ENCODE measurements around the gene POMT1. TPM values are rescaled to one million over a fixed set of nuclear protein-coding genes. Genes with fewer than 3 reads are reported as not detected.

POMT1 gene
- total and polyA plus RNA-seq, 2 experiments from 2014 or later = 20.2 to 32.4 TPM

DNA sequence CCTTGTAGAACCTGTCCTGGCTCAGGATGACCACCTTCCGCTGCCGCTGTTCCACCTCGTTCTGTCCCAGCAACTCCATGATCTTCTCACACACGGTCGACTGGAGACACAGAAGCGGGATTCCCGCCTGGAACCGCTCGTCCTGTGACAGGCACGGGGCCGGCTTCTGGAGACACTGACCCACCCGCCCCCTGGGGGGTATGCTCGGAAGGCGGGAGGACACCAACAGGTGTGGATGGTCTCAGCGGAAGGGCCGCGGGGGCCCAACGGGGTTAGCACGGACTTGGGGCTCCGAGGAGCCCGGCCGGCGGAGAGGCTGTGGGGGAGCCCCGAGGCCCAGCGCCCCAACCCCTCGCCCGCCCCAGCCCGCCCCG is 27.8 kb downstream of the POMT1 start:
- Mint-ChIP-seq H3K27me3 (ENCODE audit: insufficient read depth, low read depth, poor library complexity) (peaks cover 4% of the 10 kb centered on the region), H3K4me3 (peak overlapping the region; percentile 89), H3K9me3 (no peaks in the 10 kb centered on the region; the same call in 2 of the 3 replicates), H3K36me3 (ENCODE audit: low read depth) (peaks cover 46% of the 10 kb centered on the region), H3K4me1 (peaks cover 6% of the 10 kb centered on the region; the same call in 2 of the 3 replicates), H3K27ac (no peak overlapping the region)
- H3K9me2 ChIP-seq (ENCODE audit: insufficient read depth) = no peaks in the 10 kb centered on the region
- peaks cover 6% of the 10 kb centered on the region; the same call in 1 of the 2 replicates for H3K79me2 ChIP-seq (replicated peaks; ENCODE audit: insufficient read depth)
- ATAC-seq (peak; percentile 21), DNase-seq (ENCODE audit: low spot score) (peak; percentile 52)
- no peaks in the 10 kb centered on the region; the same call in 1 of the 2 replicates for H4K20me1 ChIP-seq (replicated peaks; ENCODE audit: insufficient read depth)
- H3F3A ChIP-seq (replicated peaks; ENCODE audit: low read depth) = 0 out of 2 replicates have a peak, but pooled peaks cover 2% of the 10 kb centered on the region
- TF ChIP-seq STAT1 (IDR thresholded peaks at IDR 0.05; ENCODE audit: unreplicated experiment) (no peak), ZNF114 (CRISPR knock-in tag; IDR thresholded peaks at IDR 0.05) (no peak), EZH2phosphoT487 (IDR thresholded peaks at IDR 0.05; ENCODE audit: unreplicated experiment) (no peak), CREB1 (CRISPR knock-in tag; IDR thresholded peaks at IDR 0.05; ENCODE audit: low read depth) (no peak), JUNB (IDR thresholded peaks at IDR 0.05; ENCODE audit: unreplicated experiment) (no peak), NANOG (IDR thresholded peaks at IDR 0.05; ENCODE audit: borderline replicate concordance) (no peak)
- TF ChIP-seq, protein P1, sequence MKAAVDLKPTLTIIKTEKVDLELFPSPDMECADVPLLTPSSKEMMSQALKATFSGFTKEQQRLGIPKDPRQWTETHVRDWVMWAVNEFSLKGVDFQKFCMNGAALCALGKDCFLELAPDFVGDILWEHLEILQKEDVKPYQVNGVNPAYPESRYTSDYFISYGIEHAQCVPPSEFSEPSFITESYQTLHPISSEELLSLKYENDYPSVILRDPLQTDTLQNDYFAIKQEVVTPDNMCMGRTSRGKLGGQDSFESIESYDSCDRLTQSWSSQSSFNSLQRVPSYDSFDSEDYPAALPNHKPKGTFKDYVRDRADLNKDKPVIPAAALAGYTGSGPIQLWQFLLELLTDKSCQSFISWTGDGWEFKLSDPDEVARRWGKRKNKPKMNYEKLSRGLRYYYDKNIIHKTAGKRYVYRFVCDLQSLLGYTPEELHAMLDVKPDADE (IDR thresholded peaks at IDR 0.05) = no peak
- TF ChIP-seq, protein P2, sequence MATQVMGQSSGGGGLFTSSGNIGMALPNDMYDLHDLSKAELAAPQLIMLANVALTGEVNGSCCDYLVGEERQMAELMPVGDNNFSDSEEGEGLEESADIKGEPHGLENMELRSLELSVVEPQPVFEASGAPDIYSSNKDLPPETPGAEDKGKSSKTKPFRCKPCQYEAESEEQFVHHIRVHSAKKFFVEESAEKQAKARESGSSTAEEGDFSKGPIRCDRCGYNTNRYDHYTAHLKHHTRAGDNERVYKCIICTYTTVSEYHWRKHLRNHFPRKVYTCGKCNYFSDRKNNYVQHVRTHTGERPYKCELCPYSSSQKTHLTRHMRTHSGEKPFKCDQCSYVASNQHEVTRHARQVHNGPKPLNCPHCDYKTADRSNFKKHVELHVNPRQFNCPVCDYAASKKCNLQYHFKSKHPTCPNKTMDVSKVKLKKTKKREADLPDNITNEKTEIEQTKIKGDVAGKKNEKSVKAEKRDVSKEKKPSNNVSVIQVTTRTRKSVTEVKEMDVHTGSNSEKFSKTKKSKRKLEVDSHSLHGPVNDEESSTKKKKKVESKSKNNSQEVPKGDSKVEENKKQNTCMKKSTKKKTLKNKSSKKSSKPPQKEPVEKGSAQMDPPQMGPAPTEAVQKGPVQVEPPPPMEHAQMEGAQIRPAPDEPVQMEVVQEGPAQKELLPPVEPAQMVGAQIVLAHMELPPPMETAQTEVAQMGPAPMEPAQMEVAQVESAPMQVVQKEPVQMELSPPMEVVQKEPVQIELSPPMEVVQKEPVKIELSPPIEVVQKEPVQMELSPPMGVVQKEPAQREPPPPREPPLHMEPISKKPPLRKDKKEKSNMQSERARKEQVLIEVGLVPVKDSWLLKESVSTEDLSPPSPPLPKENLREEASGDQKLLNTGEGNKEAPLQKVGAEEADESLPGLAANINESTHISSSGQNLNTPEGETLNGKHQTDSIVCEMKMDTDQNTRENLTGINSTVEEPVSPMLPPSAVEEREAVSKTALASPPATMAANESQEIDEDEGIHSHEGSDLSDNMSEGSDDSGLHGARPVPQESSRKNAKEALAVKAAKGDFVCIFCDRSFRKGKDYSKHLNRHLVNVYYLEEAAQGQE (IDR thresholded peaks at IDR 0.05; ENCODE audit: unreplicated experiment) = no peak
- no peak overlapping the region for H3K27ac ChIP-seq (ENCODE audit: low read depth)
- H2AFZ ChIP-seq = peak overlapping the region; percentile 81
- peak overlapping the region; percentile 91 for H3K4me2 ChIP-seq
- peaks cover 10% of the 10 kb centered on the region; the same call in 1 of the 2 replicates for H3K36me3 ChIP-seq (ENCODE audit: insufficient read depth)
- H3K4me3 ChIP-seq = peak overlapping the region; percentile 87
- 0 out of 2 replicates have a peak, but pooled peaks cover 4% of the 10 kb centered on the region for H3K4me1 ChIP-seq (ENCODE audit: insufficient read depth)
- no peaks in the 10 kb centered on the region for H3K27me3 ChIP-seq (ENCODE audit: insufficient read depth)

GRCh38 chr9:131530920-131531832 is 28.5 kb downstream of the POMT1 start, which contains the start of gene UCK1:
Gene UCK1 (minus strand): TSS chr9:131531263. CDS start chr9:131531174, 89 bp downstream.
- Histone ChIP-seq H2AFZ (peak within 1 kb of the TSS; percentile 94), H3K9me2 (ENCODE audit: insufficient read depth) (no peaks in the 10 kb centered on the region), H3K36me3 (ENCODE audit: insufficient read depth) (peaks cover 10% of the 10 kb centered on the region; the same call in 1 of the 2 replicates), H3F3A (replicated peaks; ENCODE audit: low read depth) (no peaks in the 10 kb centered on the region), H3K4me3 (peak within 1 kb of the TSS; percentile 87), H3K4me2 (peak within 1 kb of the TSS; percentile 91), H3K27ac (ENCODE audit: low read depth) (no peak within 1 kb of the TSS), H3K4me1 (ENCODE audit: insufficient read depth) (0 out of 2 replicates have a peak, but pooled peaks cover 4% of the 10 kb centered on the region), H4K20me1 (replicated peaks; ENCODE audit: insufficient read depth) (no peaks in the 10 kb centered on the region; the same call in 1 of the 2 replicates), H3K79me2 (replicated peaks; ENCODE audit: insufficient read depth) (peaks cover 6% of the 10 kb centered on the region; the same call in 1 of the 2 replicates), H3K27me3 (ENCODE audit: insufficient read depth) (no peaks in the 10 kb centered on the region)
- Mint-ChIP-seq H3K4me3 (peak within 1 kb of the TSS; percentile 89), H3K4me1 (peaks cover 6% of the 10 kb centered on the region; the same call in 2 of the 3 replicates), H3K9me3 (no peaks in the 10 kb centered on the region; the same call in 2 of the 3 replicates), H3K27me3 (ENCODE audit: insufficient read depth, low read depth, poor library complexity) (peaks cover 4% of the 10 kb centered on the region), H3K27ac (no peak within 1 kb of the TSS), H3K36me3 (ENCODE audit: low read depth) (peaks cover 40% of the 10 kb centered on the region)
- peak; percentile 92 for DNase-seq (ENCODE audit: low spot score)
- peak; percentile 83 for TF ChIP-seq POLR2AphosphoS5 (IDR thresholded peaks at IDR 0.05; ENCODE audit: low read depth)
- TF ChIP-seq, protein P1 (IDR thresholded peaks at IDR 0.05) = peak; percentile 87
- no peak for TF ChIP-seq JUNB (IDR thresholded peaks at IDR 0.05; ENCODE audit: unreplicated experiment)
- peak; percentile 83 for TF ChIP-seq NANOG (IDR thresholded peaks at IDR 0.05; ENCODE audit: borderline replicate concordance)
- TF ChIP-seq CREB1 (CRISPR knock-in tag; IDR thresholded peaks at IDR 0.05; ENCODE audit: low read depth) = peak; percentile 69
- ATAC-seq = peak; percentile 87

All from GM23338 (cell line).